Chondrocyte (in vitro differentiated cells): ENCODE results near the gene HBG2. TPM values are rescaled to one million over a fixed set of nuclear protein-coding genes. Genes with fewer than 3 reads are reported as not detected.

ENCODE experiments used
- DNase-seq: peaks from one replicate; pipeline ENCODE4 v3.0.0; 2021; ENCODE audit warnings: mixed read lengths, low spot score
- H3K27ac Mint-ChIP-seq: one replicate; pipeline ENCODE4 v1.8.0; 2021; ENCODE audit warnings: mild to moderate bottlenecking, moderate library complexity, mixed read lengths; ENCODE audit not compliant: unreplicated experiment
- H3K27me3 Mint-ChIP-seq: 2 replicates; pipeline ENCODE4 v1.8.0; 2021; ENCODE audit warnings: low read depth, mixed read lengths
- H3K36me3 Mint-ChIP-seq: 2 replicates; pipeline ENCODE4 v1.8.0; 2021; ENCODE audit warnings: low read depth, mixed read lengths
- H3K4me1 Mint-ChIP-seq: 2 replicates; pipeline ENCODE4 v1.8.0; 2021; ENCODE audit warnings: low read depth, mild to moderate bottlenecking, mixed read lengths
- H3K4me3 Mint-ChIP-seq: one replicate; pipeline ENCODE4 v1.8.0; 2021; ENCODE audit warnings: mild to moderate bottlenecking, moderate library complexity, mixed read lengths; ENCODE audit not compliant: unreplicated experiment
- H3K9me3 Mint-ChIP-seq: 2 replicates; pipeline ENCODE4 v1.8.0; 2021; ENCODE audit warnings: low read depth, mixed read lengths
- total RNA-seq: library from RNA; stranded (reverse); gene quantifications from 3 replicates; pipeline ENCODE4 v1.2.1, GENCODE V29; 2021
- TF ChIP-seq, protein P1 (sequence below): fragments of 200-600 bp; sonication (generic); IDR thresholded peaks from 2 replicates; pipeline ENCODE4 v1.5.0; 2021; ENCODE audit warnings: antibody characterized with exemption, mild to moderate bottlenecking, moderate library complexity

HBG2 gene
- total RNA-seq, 1 donor from 2014 or later: not detected

DNA sequence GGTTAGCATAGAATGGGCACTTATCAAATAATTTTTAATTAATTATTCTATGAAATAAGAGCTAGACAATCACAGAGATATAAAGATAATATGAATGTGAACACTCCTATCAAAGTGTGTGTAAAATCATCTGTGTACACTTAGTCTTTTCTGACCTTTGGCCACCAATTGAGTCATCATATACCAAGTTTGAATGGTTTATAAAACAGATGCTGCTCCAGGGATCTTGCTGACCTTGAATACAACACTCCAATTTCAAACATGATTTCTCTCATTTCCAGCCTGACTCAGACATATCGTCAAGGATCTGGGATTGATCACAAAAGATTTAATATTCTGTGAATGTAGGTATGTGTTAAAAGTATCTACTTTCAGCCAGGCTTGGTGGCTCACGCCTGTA, 51.2 kb downstream of the HBG2 start:
- no peaks in the 10 kb centered on the region for H3K4me1 Mint-ChIP-seq
- DNase-seq: no peak
- no peak overlapping the region for H3K27ac Mint-ChIP-seq
- no peaks in the 10 kb centered on the region for H3K36me3 Mint-ChIP-seq
- TF ChIP-seq, protein P1, sequence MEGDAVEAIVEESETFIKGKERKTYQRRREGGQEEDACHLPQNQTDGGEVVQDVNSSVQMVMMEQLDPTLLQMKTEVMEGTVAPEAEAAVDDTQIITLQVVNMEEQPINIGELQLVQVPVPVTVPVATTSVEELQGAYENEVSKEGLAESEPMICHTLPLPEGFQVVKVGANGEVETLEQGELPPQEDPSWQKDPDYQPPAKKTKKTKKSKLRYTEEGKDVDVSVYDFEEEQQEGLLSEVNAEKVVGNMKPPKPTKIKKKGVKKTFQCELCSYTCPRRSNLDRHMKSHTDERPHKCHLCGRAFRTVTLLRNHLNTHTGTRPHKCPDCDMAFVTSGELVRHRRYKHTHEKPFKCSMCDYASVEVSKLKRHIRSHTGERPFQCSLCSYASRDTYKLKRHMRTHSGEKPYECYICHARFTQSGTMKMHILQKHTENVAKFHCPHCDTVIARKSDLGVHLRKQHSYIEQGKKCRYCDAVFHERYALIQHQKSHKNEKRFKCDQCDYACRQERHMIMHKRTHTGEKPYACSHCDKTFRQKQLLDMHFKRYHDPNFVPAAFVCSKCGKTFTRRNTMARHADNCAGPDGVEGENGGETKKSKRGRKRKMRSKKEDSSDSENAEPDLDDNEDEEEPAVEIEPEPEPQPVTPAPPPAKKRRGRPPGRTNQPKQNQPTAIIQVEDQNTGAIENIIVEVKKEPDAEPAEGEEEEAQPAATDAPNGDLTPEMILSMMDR: no peak
- H3K9me3 Mint-ChIP-seq: no peaks in the 10 kb centered on the region
- H3K27me3 Mint-ChIP-seq: peaks cover 34% of the 10 kb centered on the region
- no peak overlapping the region for H3K4me3 Mint-ChIP-seq

Other genes starting within 250 kb of the HBG2 start
- not detected in 3 replicates for gene OR52J3, start 208.3 kb downstream of the HBG2 start, total RNA-seq
- gene OR52E2, start 195.2 kb downstream of the HBG2 start, total RNA-seq: not detected in 3 replicates
- not detected in 3 replicates for gene OR52E1, start 185.2 kb downstream of the HBG2 start, total RNA-seq
- not detected in 3 replicates for gene OR52A5, start 116.4 kb downstream of the HBG2 start, total RNA-seq
- not detected in 3 replicates for gene OR52A1, start 100.0 kb downstream of the HBG2 start, total RNA-seq
- not detected in 3 replicates for gene OR51V1, start 54.1 kb downstream of the HBG2 start, total RNA-seq
- not detected in 3 replicates for gene HBB, start 27.7 kb downstream of the HBG2 start, total RNA-seq
- not detected in 3 replicates for gene HBD, start 20.3 kb downstream of the HBG2 start, total RNA-seq
- not detected in 3 replicates for gene HBG1, start 4.9 kb downstream of the HBG2 start, total RNA-seq
- not detected in 3 replicates for gene HBE1, start 15.2 kb upstream of the HBG2 start, total RNA-seq
- gene OR51B4, start 47.2 kb upstream of the HBG2 start, total RNA-seq: not detected in 3 replicates
- gene OR51B2, start 69.5 kb upstream of the HBG2 start, total RNA-seq: not detected in 3 replicates
- gene OR51B5, start 88.7 kb upstream of the HBG2 start, total RNA-seq: 0.20 TPM in 1 of 3 replicates, not detected in the others
- gene OR51B6, start 96.7 kb upstream of the HBG2 start, total RNA-seq: not detected in 3 replicates
- not detected in 3 replicates for gene OR51M1, start 129.0 kb upstream of the HBG2 start, total RNA-seq
- not detected in 3 replicates for gene OR51Q1, start 167.3 kb upstream of the HBG2 start, total RNA-seq
- 0.46 TPM in 1 of 3 replicates, not detected in the others for gene OR51I1, start 186.7 kb upstream of the HBG2 start, total RNA-seq
- gene OR51I2, start 194.5 kb upstream of the HBG2 start, total RNA-seq: not detected in 3 replicates
- gene OR52D1, start 233.9 kb upstream of the HBG2 start, total RNA-seq: not detected in 3 replicates